T47D (cell line): ENCODE results near the gene NET1.

ENCODE experiments used
- DNase-seq, 2 experiments: peaks; one replicate each; pipeline versions ENCODE4 v3.0.0 to v3.0.0-alpha.2; 2011 to 2012; ENCODE audit warnings: low read depth in 1 of 2, low spot score in 1 of 2
- JUND ChIP-seq: IDR thresholded peaks from 2 replicates; pipeline ENCODE4 v1.6.1; 2012; ENCODE audit warnings: low read depth
- in situ Hi-C: cut with HindIII; loops from 2 replicates; pipeline ENCODE4 v1.10.0; 2016; ENCODE audit warnings: low sequenced_read_pairs, low pct_unique_long_range_greater_than_20kb

NET1 gene

DNA sequence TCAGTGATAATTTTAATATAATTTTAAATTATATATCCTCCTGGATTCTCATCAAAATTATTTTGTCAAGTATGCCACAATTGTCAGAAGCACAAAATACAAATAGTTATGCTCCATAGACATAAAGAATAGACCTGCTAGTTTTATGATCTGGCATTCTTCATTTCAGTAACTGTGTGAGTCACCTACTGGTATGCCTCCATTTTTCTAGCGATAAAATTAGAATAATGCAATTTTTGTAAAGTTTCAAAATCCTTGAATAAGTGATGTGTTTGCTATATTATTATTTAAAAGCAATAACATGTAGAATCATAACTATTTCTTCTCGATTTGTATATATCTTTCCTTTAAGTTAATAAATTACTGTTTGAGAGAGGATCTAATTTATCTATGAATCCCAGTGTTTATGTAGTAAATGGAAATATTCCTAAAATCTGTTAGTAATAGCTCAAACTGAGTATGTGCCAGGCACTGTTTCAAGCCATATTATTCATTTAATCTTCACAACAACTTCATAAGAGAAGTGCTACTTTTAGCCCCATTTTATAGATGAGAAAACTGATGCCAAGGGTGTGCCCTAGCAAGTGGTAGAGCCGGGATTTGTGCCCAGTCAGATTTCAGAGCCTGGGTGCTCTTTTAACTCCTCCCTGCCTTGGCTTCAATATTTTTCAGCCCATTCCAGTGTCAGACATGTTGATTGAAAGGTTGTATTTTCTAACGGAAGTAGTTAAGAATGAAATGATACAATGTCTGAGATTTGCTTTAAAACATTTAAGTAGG lies 38.4 kb downstream of the NET1 start:
- TF ChIP-seq JUND = no peak
- no peak for DNase-seq
- in situ Hi-C loops = no loop called here

DNA sequence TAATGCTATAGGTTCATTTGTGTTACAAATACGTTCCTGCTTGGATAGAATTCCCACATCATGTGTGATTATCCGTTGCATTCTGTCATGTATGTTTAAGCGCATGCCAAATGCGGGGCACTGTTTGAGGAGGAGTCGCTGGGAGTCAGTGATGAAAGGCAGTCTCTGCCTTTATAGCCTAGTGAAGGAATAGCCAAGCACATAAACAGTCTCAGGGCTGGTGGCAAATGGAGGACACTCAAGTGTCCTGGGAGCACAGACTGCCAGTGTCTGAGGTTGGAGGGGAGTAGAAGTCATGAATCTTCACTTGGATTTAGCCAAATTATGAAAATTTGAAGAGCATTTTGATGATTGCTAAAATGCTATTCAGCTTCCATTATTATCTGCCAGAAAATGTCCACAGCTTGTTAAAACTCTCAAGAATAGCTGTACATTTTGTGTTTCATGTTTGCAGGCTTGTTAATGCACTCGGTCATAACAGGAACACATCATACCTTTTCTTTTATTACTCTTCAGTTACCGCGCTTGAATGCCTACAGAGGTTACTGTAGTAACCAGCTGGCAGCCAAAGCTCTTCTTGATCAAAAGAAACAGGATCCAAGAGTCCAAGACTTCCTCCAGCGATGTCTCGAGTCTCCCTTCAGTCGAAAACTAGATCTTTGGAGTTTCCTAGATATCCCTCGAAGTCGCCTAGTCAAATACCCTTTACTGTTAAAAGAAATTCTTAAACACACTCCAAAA lies 41.6 kb downstream of the NET1 start:
- in situ Hi-C loops = no loop called here
- no peak for TF ChIP-seq JUND
- DNase-seq = no peak

DNA sequence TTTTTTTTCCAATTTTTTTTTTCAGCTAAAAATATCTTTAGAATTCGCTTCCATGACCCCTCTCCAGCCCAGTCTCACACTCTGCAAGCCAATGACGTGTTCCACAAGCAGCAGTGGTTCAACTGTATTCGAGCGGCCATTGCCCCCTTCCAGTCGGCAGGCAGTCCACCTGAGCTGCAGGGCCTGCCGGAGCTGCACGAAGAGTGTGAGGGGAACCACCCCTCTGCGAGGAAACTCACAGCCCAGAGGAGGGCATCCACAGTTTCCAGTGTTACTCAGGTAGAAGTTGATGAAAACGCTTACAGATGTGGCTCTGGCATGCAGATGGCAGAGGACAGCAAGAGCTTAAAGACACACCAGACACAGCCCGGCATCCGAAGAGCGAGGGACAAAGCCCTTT lies 44.2 kb downstream of the NET1 start:
- in situ Hi-C loops = no loop called here
- DNase-seq = no peak
- no peak for TF ChIP-seq JUND

DNA sequence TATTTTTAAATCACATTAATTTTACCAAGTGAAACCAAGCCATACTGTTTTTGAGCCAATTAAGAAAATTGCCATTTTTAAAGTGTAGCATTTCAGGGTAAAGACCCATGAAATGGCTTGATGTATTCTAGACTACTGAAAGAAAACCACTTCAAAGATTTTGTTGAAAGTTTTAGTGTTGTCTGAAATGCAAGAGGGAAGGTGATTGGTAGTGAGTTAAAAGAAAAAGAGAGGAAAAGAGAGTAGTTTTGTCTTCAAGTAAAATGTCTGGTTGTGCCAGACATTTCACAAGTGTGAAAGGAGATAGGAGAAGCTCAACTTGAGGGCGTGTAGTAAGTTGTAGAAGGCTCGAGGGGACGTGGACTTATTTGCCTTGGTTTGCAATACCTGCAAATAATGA lies 45.4 kb downstream of the NET1 start:
- no peak for DNase-seq
- no peak for TF ChIP-seq JUND
- in situ Hi-C loops = no loop called here

DNA sequence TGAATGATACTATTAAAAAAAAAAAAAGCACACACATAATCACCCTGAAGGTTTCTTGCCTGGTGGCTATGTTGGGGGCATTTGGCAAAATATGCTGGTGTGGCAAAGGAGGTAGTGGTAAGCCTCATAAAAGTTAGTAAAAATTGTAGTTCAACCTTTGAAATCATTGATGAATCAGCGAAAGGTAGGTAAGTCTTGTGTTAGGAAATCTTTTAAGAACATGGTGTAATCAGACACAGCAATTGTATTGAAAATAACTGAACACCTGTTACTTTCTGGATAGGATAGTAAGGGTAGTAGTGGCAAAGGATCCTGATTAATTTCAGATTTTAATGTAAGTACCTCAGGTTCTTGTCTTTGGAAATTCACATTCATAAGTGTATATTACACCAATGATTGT lies 46.1 kb downstream of the NET1 start:
- TF ChIP-seq JUND = no peak
- no peak for DNase-seq
- in situ Hi-C loops = no loop called here

DNA sequence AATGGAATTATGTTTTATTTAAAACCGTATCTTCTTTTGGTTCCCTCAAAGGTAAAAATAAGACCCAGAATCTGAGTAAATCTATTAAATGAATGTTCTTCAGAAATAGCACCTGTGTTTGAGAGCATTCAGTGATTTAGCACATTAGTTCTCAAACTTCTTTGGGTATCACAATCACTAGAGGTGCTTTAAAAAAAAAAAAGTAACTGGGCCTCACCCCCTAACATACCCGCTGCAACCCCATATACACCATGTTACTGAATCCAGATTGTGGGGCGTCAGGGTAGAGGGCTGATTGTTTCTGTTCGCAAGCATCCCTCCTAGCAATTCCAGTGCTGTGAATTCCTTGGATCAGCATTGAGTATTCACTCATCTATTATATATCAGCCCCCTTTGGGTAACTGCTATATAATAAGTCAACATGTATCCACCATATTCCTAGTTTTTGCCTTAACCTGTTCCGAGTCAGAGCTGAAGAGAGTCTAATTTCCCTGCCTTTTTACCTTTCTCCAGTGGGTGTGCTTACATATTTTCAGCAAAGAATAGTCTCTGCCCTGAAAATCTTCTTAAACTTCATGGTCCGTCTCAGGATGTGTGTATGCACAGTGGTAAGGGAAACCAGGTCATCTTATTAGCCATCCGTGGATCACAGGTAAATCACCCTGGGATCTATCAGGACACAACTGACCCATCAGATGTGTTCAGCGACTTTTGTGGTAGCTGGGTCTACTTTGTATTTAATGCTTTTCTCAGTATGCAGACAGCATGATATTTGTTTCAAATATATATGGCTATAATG lies 46.8 kb downstream of the NET1 start:
- no peak for TF ChIP-seq JUND
- no peak for DNase-seq
- in situ Hi-C loops = no loop called here

DNA sequence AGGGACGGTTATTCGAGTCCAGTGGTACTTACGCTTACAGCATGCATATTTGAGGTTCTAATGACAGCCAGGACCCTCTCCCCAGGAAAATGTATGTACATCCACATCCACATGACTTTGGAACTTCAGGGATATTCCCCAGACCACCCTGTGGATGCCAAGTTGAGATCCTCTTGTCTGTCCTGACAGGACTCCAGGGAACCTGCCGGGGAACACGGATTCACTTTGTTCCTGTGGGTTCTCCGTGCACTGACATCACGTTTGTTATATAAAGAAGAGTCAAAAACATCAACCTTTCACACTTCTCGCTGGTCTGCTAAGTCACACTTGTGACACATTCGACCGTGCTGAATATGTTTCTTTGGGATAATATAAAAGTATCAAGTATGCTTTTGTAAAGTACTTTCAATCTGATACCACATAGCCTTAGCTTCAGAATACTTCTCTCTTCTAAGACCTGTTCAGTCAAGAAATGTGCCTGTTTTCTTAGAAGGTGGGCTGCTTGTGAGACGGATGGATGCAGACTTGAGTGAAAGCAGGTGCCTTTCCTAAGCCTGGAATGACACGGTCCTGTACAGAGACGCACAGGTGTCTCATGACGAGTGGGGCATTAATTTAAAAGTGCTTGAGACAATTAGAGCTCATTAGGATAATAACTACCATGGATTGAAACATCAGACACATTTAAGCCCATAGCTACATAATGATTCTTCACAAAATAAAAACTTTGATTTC lies 48.3 kb downstream of the NET1 start:
- DNase-seq = no peak
- no peak for TF ChIP-seq JUND

DNA sequence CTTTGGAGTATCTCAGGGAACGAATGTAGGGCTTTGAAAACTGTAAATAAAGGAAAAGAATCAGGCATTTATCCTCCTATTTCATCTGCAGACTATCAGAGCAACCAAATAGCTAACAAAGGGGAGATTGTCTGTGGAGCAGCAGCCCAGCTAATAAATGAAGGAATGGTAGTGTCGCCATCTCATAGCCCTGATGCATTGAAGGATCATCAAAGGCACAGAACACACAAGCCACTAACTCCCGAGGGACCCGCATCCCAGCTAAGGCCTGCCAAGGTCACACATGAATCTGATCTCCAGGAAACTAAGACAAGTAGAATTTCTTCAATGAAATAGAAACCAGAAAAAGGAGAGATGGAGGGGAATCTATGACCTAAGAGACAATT lies 48.8 kb downstream of the NET1 start:
- DNase-seq = no peak
- TF ChIP-seq JUND = no peak
- in situ Hi-C loops = no loop called here

More for the DNA sequence above, 48.3 kb downstream of the NET1 start:
- in situ Hi-C loops = no loop called here

DNA sequence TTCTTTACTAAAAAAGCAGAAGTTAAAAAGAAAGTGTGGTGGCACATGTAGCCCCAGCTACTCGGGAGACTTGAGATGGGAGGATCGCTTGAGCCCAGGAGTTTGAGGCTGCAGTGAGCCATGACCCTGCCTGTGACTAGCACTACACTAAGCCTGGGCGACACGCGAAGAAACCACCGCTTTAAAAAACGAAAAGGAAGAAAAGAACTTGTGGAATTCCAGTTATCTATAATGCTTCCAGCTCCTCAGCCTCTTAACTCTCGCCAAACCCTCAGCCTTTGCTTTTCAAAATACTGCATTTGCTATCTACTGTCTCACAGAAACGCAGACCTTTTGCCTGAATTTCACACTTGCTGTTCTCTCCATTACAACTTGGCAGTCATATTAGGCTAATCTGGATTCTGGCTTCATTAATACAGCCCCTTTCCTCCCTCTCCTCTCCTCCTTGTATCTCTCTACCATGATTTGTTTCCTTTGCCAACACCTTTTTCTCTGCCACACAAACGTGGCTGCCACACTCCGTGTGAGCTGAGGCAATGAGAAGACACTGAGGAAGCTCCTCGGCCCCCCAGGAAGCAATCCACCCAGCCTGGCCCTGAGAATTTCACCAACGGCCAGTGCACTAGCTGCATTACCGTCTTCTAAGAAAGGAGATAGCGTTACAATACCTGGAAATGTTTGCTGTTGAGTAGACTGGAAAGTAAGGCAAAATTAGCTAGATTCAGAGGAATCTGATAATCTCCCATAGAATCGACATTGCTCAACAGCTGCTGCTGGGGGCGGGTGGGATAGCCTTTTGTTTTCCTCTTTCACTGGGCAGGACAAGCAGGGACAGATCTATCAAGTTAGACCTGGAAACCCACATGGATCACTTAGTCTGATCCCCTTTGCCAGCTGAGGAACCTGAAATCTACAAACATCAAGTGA lies 49.8 kb downstream of the NET1 start:
- no peak for TF ChIP-seq JUND
- DNase-seq = no peak
- in situ Hi-C loops = no loop called here

DNA sequence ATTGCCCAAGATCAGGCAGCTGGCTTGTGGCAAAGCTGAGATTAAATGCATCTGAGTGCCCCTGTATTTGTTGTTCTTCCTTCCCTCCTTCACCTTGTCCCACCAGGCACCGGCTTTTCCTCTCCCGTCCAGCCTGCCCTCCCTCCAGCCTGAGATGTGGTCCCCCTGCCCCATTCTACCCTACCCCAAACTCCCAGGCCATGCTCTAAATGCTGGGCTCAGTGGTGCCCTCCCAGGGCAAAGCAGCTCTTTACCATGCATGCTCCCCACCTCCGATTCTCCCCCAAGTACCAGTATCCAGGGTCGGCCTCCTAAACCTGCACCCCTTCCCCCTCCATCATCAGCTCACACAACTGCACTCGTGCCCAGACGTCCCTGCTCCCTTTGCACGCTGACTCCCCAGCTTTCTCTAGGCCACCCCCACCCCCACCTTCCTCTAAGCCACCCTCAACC lies 50.5 kb downstream of the NET1 start:
- no peak for TF ChIP-seq JUND
- in situ Hi-C loops = no loop called here
- DNase-seq = no peak

DNA sequence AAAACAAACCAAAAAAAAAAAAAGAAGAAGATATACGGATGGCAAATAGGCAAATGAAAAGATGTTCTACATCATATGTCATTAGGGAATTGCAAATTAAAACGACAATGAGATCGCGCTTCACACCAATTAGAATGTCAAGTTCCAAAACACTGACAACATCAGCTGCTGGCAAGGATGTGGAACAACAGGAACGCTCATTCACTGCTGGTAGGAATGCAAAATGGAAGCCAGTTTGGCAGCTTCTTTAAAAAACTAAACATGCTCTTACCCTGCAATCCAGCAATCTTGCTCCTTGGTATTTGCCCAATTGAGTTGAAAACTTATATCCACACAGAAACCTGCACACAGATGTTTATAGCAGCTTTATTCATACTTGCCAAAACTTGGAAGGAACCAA lies 52.2 kb downstream of the NET1 start:
- peak in 1 of 2 experiments; percentile 80 for DNase-seq
- in situ Hi-C loops = no loop called here
- no peak for TF ChIP-seq JUND
